Liver (tissue), 9 donors: ENCODE measurements around the gene PLA2R1. TPM values are rescaled to one million over a fixed set of nuclear protein-coding genes. Genes with fewer than 3 reads are reported as not detected.

Source experiments
- DNase-seq: peaks from one replicate; pipeline ENCODE4 v3.0.0-alpha.2; 2017; ENCODE audit warnings: low spot score
- H3K27ac ChIP-seq, 2 donors: one replicate each; pipeline ENCODE4 v1.7.0; 2013; ENCODE audit warnings: inconsistent platforms in 2 of 2, low read length in 2 of 2, control low read depth in 1 of 2, low read depth in 1 of 2, mild to moderate bottlenecking in 1 of 2
- H3K27me3 ChIP-seq, 4 donors: one replicate each; pipeline versions ENCODE4 v1.6.1 to v1.7.0; 2013; ENCODE audit warnings: low read length in 3 of 4, inconsistent platforms in 1 of 4, mild to moderate bottlenecking in 1 of 4, moderate library complexity in 1 of 4; ENCODE audit not compliant: control insufficient read depth in 4 of 4, insufficient read depth in 4 of 4
- H3K36me3 ChIP-seq, 4 donors: one replicate each; pipeline versions ENCODE4 v1.6.1 to v1.7.0; 2013; ENCODE audit warnings: low read length in 3 of 4, mild to moderate bottlenecking in 3 of 4, low read depth in 1 of 4, moderate library complexity in 1 of 4; ENCODE audit not compliant: control insufficient read depth in 4 of 4, insufficient read depth in 3 of 4
- H3K4me1 ChIP-seq, 4 donors: one replicate each; pipeline versions ENCODE4 v1.6.1 to v1.7.0; 2013; ENCODE audit warnings: low read length in 3 of 4, mild to moderate bottlenecking in 3 of 4, moderate library complexity in 1 of 4; ENCODE audit not compliant: control insufficient read depth in 4 of 4, insufficient read depth in 4 of 4
- H3K4me3 ChIP-seq, 3 donors: one replicate each; pipeline versions ENCODE4 v1.6.1 to v1.7.0; 2013; ENCODE audit warnings: low read length in 3 of 3, control low read depth in 1 of 3, low read depth in 1 of 3, mild to moderate bottlenecking in 1 of 3
- H3K9ac ChIP-seq, 2 donors: one replicate each; pipeline ENCODE4 v1.7.0; 2013; ENCODE audit warnings: low read length in 2 of 2, mild to moderate bottlenecking in 2 of 2, moderate library complexity in 2 of 2, control low read depth in 1 of 2, low read depth in 1 of 2
- H3K9me3 ChIP-seq, 4 donors: one replicate each; pipeline versions ENCODE4 v1.6.1 to v1.7.0; 2013; ENCODE audit warnings: low read length in 3 of 4; ENCODE audit not compliant: control insufficient read depth in 4 of 4
- ATF3 ChIP-seq: IDR thresholded peaks from 2 replicates; pipeline ENCODE4 v1.6.1; 2016; ENCODE audit warnings: antibody characterized with exemption
- EGR1 ChIP-seq, 2 donors: IDR thresholded peaks; 2 replicates each; pipeline ENCODE4 v1.6.1; 2016 to 2018; ENCODE audit warnings: antibody characterized with exemption in 2 of 2, low read depth in 2 of 2
- FOXA1 ChIP-seq: IDR thresholded peaks from 2 replicates; pipeline ENCODE4 v1.6.1; 2016; ENCODE audit warnings: antibody characterized with exemption
- FOXA2 ChIP-seq: IDR thresholded peaks from 2 replicates; pipeline ENCODE4 v1.6.1; 2016; ENCODE audit warnings: antibody characterized with exemption
- GABPA ChIP-seq, 2 donors: IDR thresholded peaks in 1 of 2; conservative IDR thresholded peaks in 1 of 2; 2 replicates each; pipeline ENCODE4 v1.6.1; 2016; ENCODE audit warnings: antibody characterized with exemption in 2 of 2, mild to moderate bottlenecking in 1 of 2, moderate library complexity in 1 of 2
- HNF4A ChIP-seq, 2 donors: conservative IDR thresholded peaks; 2 replicates each; pipeline ENCODE4 v1.6.1; 2016; ENCODE audit warnings: antibody characterized with exemption in 2 of 2, mild to moderate bottlenecking in 2 of 2
- HNF4G ChIP-seq: IDR thresholded peaks from 2 replicates; pipeline ENCODE4 v1.6.1; 2016; ENCODE audit warnings: antibody characterized with exemption
- JUND ChIP-seq, 2 donors: IDR thresholded peaks; 2 replicates each; pipeline ENCODE4 v1.6.1; 2016; ENCODE audit warnings: antibody characterized with exemption in 2 of 2
- MAX ChIP-seq: IDR thresholded peaks from 2 replicates; pipeline ENCODE4 v1.6.1; 2016; ENCODE audit warnings: antibody characterized with exemption
- NR2F2 ChIP-seq: IDR thresholded peaks from 2 replicates; pipeline ENCODE4 v1.6.1; 2016; ENCODE audit warnings: antibody characterized with exemption
- RAD21 ChIP-seq, 2 donors: IDR thresholded peaks; 2 replicates each; pipeline ENCODE4 v1.6.1; 2016; ENCODE audit warnings: antibody characterized with exemption in 2 of 2, mild to moderate bottlenecking in 2 of 2
- REST ChIP-seq: IDR thresholded peaks from 2 replicates; pipeline ENCODE4 v1.6.1; 2016; ENCODE audit warnings: antibody characterized with exemption, mild to moderate bottlenecking
- RXRA ChIP-seq, 2 donors: IDR thresholded peaks; 2 replicates each; pipeline ENCODE4 v1.6.1; 2017 to 2018; ENCODE audit warnings: antibody characterized with exemption in 2 of 2, mild to moderate bottlenecking in 1 of 2
- SP1 ChIP-seq: IDR thresholded peaks from 2 replicates; pipeline ENCODE4 v1.6.1; 2018; ENCODE audit warnings: antibody characterized with exemption, mild to moderate bottlenecking
- TAF1 ChIP-seq: conservative IDR thresholded peaks from 2 replicates; pipeline ENCODE4 v1.6.1; 2016; ENCODE audit warnings: antibody characterized with exemption, mild to moderate bottlenecking
- YY1 ChIP-seq: IDR thresholded peaks from 2 replicates; pipeline ENCODE4 v1.6.1; 2016; ENCODE audit warnings: antibody characterized with exemption, mild to moderate bottlenecking
- WGBS: extraction: QIAGEN DNeasy Blood & Tissue Kit; methylation state at CpG from one replicate; pipeline ENCODE4 v1.1.7; 2013; 5-methylcytosine and 5-hydroxymethylcytosine counted together
- polyA plus RNA-seq, 2 donors: library from polyadenylated mRNA; stranded (reverse) in 1 of 2; unstranded in 1 of 2; fragments of 200-250 nt in 1 of 2; fragments of >200 nt in 1 of 2; fragmentation: Nextera tagmentation in 1 of 2; extraction: Ambion mirVana in 1 of 2; gene quantifications; one replicate each; pipeline versions ENCODE4 v1.2.1 to v1.2.3, GENCODE V29; 2013 to 2015
- total RNA-seq, 2 donors: library from RNA; depleted of rRNA; stranded (reverse); fragments of >200 nt; gene quantifications; one replicate each; pipeline ENCODE4 v1.2.3, GENCODE V29; 2014
- donor health status: healthy.
- donor health status: healthy.
- donor health status: healthy.
- donor health status: healthy.
- donor health status: healthy.

The PLA2R1 gene
- total and polyA plus RNA-seq, 4 donors: 0.61 to 2.3 (median 0.66) TPM

- H3K9ac ChIP-seq: no peak overlapping the region
- H3K27me3 ChIP-seq: no peaks in the 10 kb centered on the region
- TF ChIP-seq HNF4A (conservative IDR thresholded peaks at IDR 0.05): no peak
- no peak for TF ChIP-seq MAX
- TF ChIP-seq NR2F2: no peak
- no peak overlapping the region for H3K4me3 ChIP-seq
- H3K4me1 ChIP-seq: no peaks in the 10 kb centered on the region
- WGBS: 94% methylated on average over 2 of the region's 2 CpGs
- no peaks in the 10 kb centered on the region for H3K36me3 ChIP-seq
- no peak for DNase-seq
- no peak overlapping the region for H3K27ac ChIP-seq
- no peaks in the 10 kb centered on the region for H3K9me3 ChIP-seq
Measured at GRCh38 chr2:159913900-159914299, 148.5 kb downstream of the PLA2R1 start.

- Histone ChIP-seq H3K27me3 (no peaks in the 10 kb centered on the region), H3K9me3 (no peaks in the 10 kb centered on the region), H3K36me3 (no peaks in the 10 kb centered on the region), H3K27ac (no peak overlapping the region), H3K4me1 (no peaks in the 10 kb centered on the region), H3K9ac (no peak overlapping the region), H3K4me3 (no peak overlapping the region)
- no peak for TF ChIP-seq TAF1
- TF ChIP-seq JUND (IDR thresholded peaks at IDR 0.05): no peak
- no peak for TF ChIP-seq NR2F2
- TF ChIP-seq MAX: no peak
- no peak for TF ChIP-seq ATF3
- no peak for TF ChIP-seq EGR1 (IDR thresholded peaks at IDR 0.05; ENCODE audit: low read depth in 2 of 2)
- TF ChIP-seq SP1: no peak
- no peak for TF ChIP-seq FOXA1
- no peak for TF ChIP-seq HNF4A (conservative IDR thresholded peaks at IDR 0.05)
- no peak for TF ChIP-seq RXRA (IDR thresholded peaks at IDR 0.05)
- no peak for TF ChIP-seq HNF4G
- no peak for TF ChIP-seq REST
- DNase-seq: no peak
- 91% methylated on average over 4 of the region's 4 CpGs for WGBS
Measured at GRCh38 chr2:159912580-159912979, 149.8 kb downstream of the PLA2R1 start.

GRCh38 chr2:159910951-159911350 lies 151.5 kb downstream of the PLA2R1 start:
- Histone ChIP-seq H3K4me3 (no peak overlapping the region), H3K4me1 (no peaks in the 10 kb centered on the region), H3K27ac (no peak overlapping the region), H3K36me3 (no peaks in the 10 kb centered on the region), H3K27me3 (no peaks in the 10 kb centered on the region), H3K9me3 (no peaks in the 10 kb centered on the region), H3K9ac (no peak overlapping the region)
- 40% methylated on average over 2 of the region's 2 CpGs for WGBS
- TF ChIP-seq MAX (no peak), YY1 (no peak), EGR1 (IDR thresholded peaks at IDR 0.05; ENCODE audit: low read depth in 2 of 2) (no peak), ATF3 (no peak), JUND (IDR thresholded peaks at IDR 0.05) (no peak), RAD21 (IDR thresholded peaks at IDR 0.05) (no peak), FOXA2 (no peak), SP1 (no peak), RXRA (IDR thresholded peaks at IDR 0.05) (no peak), GABPA (IDR thresholded peaks at IDR 0.05 in 1 of 2, conservative IDR thresholded peaks at IDR 0.05 in 1 of 2) (no peak), TAF1 (no peak), FOXA1 (no peak)
- no peak for DNase-seq
